Measurements from ENCODE around the gene SPRY4.

DNA sequence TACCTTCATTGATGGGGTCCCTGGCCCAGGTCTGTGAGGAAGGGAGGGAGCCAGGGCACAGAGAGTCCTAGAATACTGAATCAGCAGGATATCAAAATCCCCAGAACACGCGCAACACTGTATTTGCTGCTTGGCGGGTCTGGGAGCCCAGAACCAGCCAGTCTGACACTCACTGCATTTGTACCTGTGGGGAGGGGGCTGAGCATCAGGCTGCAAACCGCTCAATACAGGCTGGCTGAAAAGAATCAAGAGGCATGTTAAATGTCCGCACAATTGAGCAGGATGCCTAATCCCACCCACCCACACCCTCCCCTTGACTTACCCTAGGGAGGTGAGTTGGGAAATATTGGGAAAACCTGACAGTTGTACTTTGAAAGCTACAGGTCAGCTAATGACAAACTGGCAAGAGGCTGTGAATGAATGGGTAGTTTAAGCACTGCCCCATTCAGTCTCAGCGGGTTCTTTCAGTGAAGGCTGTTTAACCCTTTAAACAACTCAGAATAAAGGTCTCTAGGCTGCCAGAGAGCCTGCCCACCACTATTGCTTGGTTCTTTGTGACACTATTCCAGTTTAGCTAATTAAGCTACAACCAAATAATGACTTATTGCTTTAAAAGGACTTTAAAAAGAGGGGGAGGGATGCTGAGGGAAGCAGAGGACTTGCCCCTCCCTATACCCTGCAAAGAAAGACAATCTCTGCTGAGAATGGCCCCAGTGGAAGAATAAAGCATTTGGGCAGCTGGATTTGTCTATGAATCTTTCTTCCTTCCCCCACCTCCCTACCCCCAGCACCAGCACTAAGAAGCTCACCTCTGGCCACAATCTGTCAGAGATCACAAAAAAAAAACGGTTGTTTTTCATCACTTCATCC is 5.0 kb downstream of the SPRY4 start:
- no peak for TF ChIP-seq ZNF671 (CRISPR knock-in tag; IDR thresholded peaks at IDR 0.05)
- no peak for TF ChIP-seq ZNF138 (CRISPR knock-in tag; conservative IDR thresholded peaks at IDR 0.05)
- TF ChIP-seq, protein P1, sequence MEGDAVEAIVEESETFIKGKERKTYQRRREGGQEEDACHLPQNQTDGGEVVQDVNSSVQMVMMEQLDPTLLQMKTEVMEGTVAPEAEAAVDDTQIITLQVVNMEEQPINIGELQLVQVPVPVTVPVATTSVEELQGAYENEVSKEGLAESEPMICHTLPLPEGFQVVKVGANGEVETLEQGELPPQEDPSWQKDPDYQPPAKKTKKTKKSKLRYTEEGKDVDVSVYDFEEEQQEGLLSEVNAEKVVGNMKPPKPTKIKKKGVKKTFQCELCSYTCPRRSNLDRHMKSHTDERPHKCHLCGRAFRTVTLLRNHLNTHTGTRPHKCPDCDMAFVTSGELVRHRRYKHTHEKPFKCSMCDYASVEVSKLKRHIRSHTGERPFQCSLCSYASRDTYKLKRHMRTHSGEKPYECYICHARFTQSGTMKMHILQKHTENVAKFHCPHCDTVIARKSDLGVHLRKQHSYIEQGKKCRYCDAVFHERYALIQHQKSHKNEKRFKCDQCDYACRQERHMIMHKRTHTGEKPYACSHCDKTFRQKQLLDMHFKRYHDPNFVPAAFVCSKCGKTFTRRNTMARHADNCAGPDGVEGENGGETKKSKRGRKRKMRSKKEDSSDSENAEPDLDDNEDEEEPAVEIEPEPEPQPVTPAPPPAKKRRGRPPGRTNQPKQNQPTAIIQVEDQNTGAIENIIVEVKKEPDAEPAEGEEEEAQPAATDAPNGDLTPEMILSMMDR (IDR thresholded peaks at IDR 0.05): no peak
- TF ChIP-seq, protein P2, sequence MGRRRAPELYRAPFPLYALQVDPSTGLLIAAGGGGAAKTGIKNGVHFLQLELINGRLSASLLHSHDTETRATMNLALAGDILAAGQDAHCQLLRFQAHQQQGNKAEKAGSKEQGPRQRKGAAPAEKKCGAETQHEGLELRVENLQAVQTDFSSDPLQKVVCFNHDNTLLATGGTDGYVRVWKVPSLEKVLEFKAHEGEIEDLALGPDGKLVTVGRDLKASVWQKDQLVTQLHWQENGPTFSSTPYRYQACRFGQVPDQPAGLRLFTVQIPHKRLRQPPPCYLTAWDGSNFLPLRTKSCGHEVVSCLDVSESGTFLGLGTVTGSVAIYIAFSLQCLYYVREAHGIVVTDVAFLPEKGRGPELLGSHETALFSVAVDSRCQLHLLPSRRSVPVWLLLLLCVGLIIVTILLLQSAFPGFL (CRISPR knock-in tag; IDR thresholded peaks at IDR 0.05; ENCODE audit: borderline replicate concordance): no peak
- TF ChIP-seq, protein P3, sequence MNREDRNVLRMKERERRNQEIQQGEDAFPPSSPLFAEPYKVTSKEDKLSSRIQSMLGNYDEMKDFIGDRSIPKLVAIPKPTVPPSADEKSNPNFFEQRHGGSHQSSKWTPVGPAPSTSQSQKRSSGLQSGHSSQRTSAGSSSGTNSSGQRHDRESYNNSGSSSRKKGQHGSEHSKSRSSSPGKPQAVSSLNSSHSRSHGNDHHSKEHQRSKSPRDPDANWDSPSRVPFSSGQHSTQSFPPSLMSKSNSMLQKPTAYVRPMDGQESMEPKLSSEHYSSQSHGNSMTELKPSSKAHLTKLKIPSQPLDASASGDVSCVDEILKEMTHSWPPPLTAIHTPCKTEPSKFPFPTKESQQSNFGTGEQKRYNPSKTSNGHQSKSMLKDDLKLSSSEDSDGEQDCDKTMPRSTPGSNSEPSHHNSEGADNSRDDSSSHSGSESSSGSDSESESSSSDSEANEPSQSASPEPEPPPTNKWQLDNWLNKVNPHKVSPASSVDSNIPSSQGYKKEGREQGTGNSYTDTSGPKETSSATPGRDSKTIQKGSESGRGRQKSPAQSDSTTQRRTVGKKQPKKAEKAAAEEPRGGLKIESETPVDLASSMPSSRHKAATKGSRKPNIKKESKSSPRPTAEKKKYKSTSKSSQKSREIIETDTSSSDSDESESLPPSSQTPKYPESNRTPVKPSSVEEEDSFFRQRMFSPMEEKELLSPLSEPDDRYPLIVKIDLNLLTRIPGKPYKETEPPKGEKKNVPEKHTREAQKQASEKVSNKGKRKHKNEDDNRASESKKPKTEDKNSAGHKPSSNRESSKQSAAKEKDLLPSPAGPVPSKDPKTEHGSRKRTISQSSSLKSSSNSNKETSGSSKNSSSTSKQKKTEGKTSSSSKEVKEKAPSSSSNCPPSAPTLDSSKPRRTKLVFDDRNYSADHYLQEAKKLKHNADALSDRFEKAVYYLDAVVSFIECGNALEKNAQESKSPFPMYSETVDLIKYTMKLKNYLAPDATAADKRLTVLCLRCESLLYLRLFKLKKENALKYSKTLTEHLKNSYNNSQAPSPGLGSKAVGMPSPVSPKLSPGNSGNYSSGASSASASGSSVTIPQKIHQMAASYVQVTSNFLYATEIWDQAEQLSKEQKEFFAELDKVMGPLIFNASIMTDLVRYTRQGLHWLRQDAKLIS (CRISPR knock-in tag; IDR thresholded peaks at IDR 0.05; ENCODE audit: borderline replicate concordance): no peak
- TF ChIP-seq ATF1 (CRISPR knock-in tag; IDR thresholded peaks at IDR 0.05): no peak
- TF ChIP-seq, protein P4, sequence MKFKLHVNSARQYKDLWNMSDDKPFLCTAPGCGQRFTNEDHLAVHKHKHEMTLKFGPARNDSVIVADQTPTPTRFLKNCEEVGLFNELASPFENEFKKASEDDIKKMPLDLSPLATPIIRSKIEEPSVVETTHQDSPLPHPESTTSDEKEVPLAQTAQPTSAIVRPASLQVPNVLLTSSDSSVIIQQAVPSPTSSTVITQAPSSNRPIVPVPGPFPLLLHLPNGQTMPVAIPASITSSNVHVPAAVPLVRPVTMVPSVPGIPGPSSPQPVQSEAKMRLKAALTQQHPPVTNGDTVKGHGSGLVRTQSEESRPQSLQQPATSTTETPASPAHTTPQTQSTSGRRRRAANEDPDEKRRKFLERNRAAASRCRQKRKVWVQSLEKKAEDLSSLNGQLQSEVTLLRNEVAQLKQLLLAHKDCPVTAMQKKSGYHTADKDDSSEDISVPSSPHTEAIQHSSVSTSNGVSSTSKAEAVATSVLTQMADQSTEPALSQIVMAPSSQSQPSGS (CRISPR knock-in tag; IDR thresholded peaks at IDR 0.05; ENCODE audit: borderline replicate concordance, low read depth): no peak
- TF ChIP-seq GRHL2 (CRISPR knock-in tag; IDR thresholded peaks at IDR 0.05; ENCODE audit: insufficient replicate concordance, severe bottlenecking): no peak
- TF ChIP-seq NFYB (CRISPR knock-in tag; conservative IDR thresholded peaks at IDR 0.05; ENCODE audit: low read depth): no peak
- no peak for TF ChIP-seq JUN (CRISPR knock-in tag; IDR thresholded peaks at IDR 0.05)

Data from WTC11 (cell line).